ENCODE data around the gene CGNL1.

DNA sequence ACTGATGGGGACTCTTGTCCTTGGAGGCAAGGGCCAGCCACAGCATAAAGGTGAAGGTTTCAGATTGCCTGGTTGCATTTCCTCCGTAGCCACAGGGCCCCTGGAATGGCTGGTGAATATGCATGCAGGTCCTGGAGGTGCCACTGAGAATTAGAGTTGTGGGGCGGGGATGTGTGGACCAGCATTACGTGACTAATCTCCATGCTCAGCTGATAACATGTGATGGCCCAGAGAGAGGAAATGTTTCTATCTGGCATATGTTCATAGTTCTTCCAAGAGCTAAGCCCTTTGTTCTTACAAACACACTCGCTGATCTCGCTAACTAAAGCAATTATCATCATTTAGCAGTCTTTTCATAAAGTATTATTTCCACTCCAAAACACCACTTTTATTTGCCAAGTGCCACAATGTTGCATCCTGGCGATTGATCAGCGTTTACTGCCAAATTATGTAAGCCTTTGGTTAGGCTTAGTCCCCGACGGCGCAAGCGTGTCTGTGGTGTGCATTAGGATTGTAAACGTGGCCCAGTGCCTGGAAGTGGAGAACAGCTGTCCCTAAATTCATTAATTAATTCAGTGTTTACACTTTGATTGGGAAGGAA lies 55.9 kb downstream of the CGNL1 start:
- TF ChIP-seq, protein P1, sequence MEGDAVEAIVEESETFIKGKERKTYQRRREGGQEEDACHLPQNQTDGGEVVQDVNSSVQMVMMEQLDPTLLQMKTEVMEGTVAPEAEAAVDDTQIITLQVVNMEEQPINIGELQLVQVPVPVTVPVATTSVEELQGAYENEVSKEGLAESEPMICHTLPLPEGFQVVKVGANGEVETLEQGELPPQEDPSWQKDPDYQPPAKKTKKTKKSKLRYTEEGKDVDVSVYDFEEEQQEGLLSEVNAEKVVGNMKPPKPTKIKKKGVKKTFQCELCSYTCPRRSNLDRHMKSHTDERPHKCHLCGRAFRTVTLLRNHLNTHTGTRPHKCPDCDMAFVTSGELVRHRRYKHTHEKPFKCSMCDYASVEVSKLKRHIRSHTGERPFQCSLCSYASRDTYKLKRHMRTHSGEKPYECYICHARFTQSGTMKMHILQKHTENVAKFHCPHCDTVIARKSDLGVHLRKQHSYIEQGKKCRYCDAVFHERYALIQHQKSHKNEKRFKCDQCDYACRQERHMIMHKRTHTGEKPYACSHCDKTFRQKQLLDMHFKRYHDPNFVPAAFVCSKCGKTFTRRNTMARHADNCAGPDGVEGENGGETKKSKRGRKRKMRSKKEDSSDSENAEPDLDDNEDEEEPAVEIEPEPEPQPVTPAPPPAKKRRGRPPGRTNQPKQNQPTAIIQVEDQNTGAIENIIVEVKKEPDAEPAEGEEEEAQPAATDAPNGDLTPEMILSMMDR (conservative IDR thresholded peaks at IDR 0.05; ENCODE audit: low read length): no peak
- no peak for TF ChIP-seq EZH2phosphoT487 (IDR thresholded peaks at IDR 0.05; ENCODE audit: borderline replicate concordance)

All from Loucy (cell line).